MM.1S (cell line): ENCODE measurements around the gene FILIP1.

Experiments
- EZH2 ChIP-seq: fragments of 300-600 bp; sonication (generic); optimal IDR thresholded peaks from 2 replicates; pipeline ENCODE3; 2017; ENCODE audit warnings: low read depth, mild to moderate bottlenecking, antibody characterized with exemption, low read length, mixed read lengths
- EZH2phosphoT487 ChIP-seq: fragments of 300-600 bp; sonication (generic); IDR thresholded peaks from 2 replicates; pipeline ENCODE4 v1.6.1; 2018; ENCODE audit warnings: antibody characterized with exemption, low read length
- TF ChIP-seq, protein P1 (sequence below): fragments of 300-600 bp; sonication (generic); IDR thresholded peaks from 2 replicates; pipeline ENCODE4 v1.5.1; 2016; ENCODE audit warnings: antibody characterized with exemption, low read length, mixed read lengths

GRCh38 chr6:75349262-75349984, 144.2 kb downstream of the FILIP1 start:
- no peak for TF ChIP-seq EZH2
- TF ChIP-seq, protein P1, sequence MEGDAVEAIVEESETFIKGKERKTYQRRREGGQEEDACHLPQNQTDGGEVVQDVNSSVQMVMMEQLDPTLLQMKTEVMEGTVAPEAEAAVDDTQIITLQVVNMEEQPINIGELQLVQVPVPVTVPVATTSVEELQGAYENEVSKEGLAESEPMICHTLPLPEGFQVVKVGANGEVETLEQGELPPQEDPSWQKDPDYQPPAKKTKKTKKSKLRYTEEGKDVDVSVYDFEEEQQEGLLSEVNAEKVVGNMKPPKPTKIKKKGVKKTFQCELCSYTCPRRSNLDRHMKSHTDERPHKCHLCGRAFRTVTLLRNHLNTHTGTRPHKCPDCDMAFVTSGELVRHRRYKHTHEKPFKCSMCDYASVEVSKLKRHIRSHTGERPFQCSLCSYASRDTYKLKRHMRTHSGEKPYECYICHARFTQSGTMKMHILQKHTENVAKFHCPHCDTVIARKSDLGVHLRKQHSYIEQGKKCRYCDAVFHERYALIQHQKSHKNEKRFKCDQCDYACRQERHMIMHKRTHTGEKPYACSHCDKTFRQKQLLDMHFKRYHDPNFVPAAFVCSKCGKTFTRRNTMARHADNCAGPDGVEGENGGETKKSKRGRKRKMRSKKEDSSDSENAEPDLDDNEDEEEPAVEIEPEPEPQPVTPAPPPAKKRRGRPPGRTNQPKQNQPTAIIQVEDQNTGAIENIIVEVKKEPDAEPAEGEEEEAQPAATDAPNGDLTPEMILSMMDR, result no peak
- no peak for TF ChIP-seq EZH2phosphoT487
